A204.1 (cell line): ENCODE results near the gene GAL3ST2.

Experiments used
- FAIRE-seq: peaks from 2 replicates; lab custom pipeline; 2012; peaks lifted over from hg19 to GRCh38; lab: Jason Lieb, UNC

GAL3ST2 gene

GRCh38 chr2:241846406-241846805 lies 69.8 kb downstream of the GAL3ST2 start:
- FAIRE-seq, result no peak

- no peak for FAIRE-seq
These were observed 72.4 kb downstream of the GAL3ST2 start for GRCh38 chr2:241848761-241849615.

- no peak for FAIRE-seq
These were observed 73.3 kb downstream of the GAL3ST2 start for GRCh38 chr2:241849616-241850543.

- FAIRE-seq, result no peak
These were observed 74.1 kb downstream of the GAL3ST2 start for GRCh38 chr2:241850544-241851324.

GRCh38 chr2:241851325-241852115 lies 74.9 kb downstream of the GAL3ST2 start:
- FAIRE-seq, result no peak

- FAIRE-seq, result no peak
These were observed 75.7 kb downstream of the GAL3ST2 start for GRCh38 chr2:241852116-241852980.

- FAIRE-seq, result no peak
These were observed 76.5 kb downstream of the GAL3ST2 start for GRCh38 chr2:241852981-241853631.
